K562 (cell line): ENCODE results near the gene MAGEB6B. TPM values are rescaled to one million over a fixed set of nuclear protein-coding genes. Genes with fewer than 3 reads are reported as not detected.

Source experiments
- ATAC-seq: fragments of 200-7000 bp; cut with Tn5 transposase; 3 replicates; pipeline ENCODE4 v1.9.1; 2020; ENCODE audit warnings: moderate library complexity
- BruUV-seq: library from RNA; stranded (reverse); fragments of 400-500 nt; replicated peaks from 2 replicates; lab custom pipeline; 2021; lab: Mats Ljungman, UMichigan
- CTCF ChIA-PET: fragments of 300-600 bp; formaldehyde crosslinking; extraction: SDS; loops from one replicate; lab custom pipeline; 2021; ENCODE audit warnings: low intra/inter-chr PET ratio; lab: Yijun Ruan, JAX
- POLR2A ChIA-PET: fragments of 300-600, 350-650 bp; sonication (Branson Sonifier 250); formaldehyde crosslinking; extraction: SDS; loops from one replicate; lab custom pipeline; 2021; ENCODE audit warnings: antibody characterized with exemption, inconsistent platforms; lab: Yijun Ruan, JAX
- DNase-seq, 4 experiments: peaks; one replicate each; pipeline versions ENCODE4 v3.0.0 to v3.0.0-alpha.2; 2011 to 2018; ENCODE audit warnings: low spot score in 3 of 4, mixed read lengths in 3 of 4; ENCODE audit errors: extremely low read depth in 1 of 4
- FAIRE-seq: peaks from 2 replicates; lab custom pipeline; 2011; peaks lifted over from hg19 to GRCh38; lab: Jason Lieb, UNC
- H2AFZ ChIP-seq: 2 replicates; pipeline ENCODE4 v1.6.0; 2011; ENCODE audit warnings: low read depth, low read length, control low read depth, inconsistent platforms
- H3K27ac ChIP-seq: fragments of 200-600 bp; 3 replicates; pipeline ENCODE4 v1.8.0; 2011; ENCODE audit warnings: low read depth, mild to moderate bottlenecking, control low read depth, inconsistent platforms, low read length, moderate library complexity, mixed read lengths; ENCODE audit errors: extremely low read depth
- H3K27me3 ChIP-seq, 2 experiments: fragments of 300-600 bp in 1 of 2; 2 replicates in 1 of 2; 3 replicates in 1 of 2; pipeline versions ENCODE4 v1.6.0 to v1.8.0; 2011; ENCODE audit warnings: inconsistent platforms in 2 of 2, low read length in 2 of 2, mild to moderate bottlenecking in 1 of 2, mixed read lengths in 1 of 2, moderate library complexity in 1 of 2; ENCODE audit not compliant: control insufficient read depth in 2 of 2, insufficient read depth in 2 of 2
- H3K36me3 ChIP-seq: fragments of 300-600 bp; 3 replicates; pipeline ENCODE4 v1.8.0; 2011; ENCODE audit warnings: mild to moderate bottlenecking, low read length, inconsistent platforms; ENCODE audit not compliant: control insufficient read depth, insufficient read depth
- H3K4me1 ChIP-seq, 2 experiments: fragments of 200-600 bp in 1 of 2; replicated peaks in 1 of 2; 2 replicates in 1 of 2; 3 replicates in 1 of 2; pipeline versions ENCODE4 v1.5.1 to v1.8.0; 2011; ENCODE audit warnings: inconsistent platforms in 2 of 2, low read length in 2 of 2, mild to moderate bottlenecking in 1 of 2, mixed read lengths in 1 of 2, moderate library complexity in 1 of 2; ENCODE audit not compliant: control insufficient read depth in 2 of 2, insufficient read depth in 2 of 2
- H3K4me2 ChIP-seq: 2 replicates; pipeline ENCODE4 v1.6.1; 2011; ENCODE audit warnings: low read length, control low read depth, inconsistent platforms, mixed read lengths; ENCODE audit not compliant: insufficient read depth
- H3K4me3 ChIP-seq: fragments of 200-600 bp; sonication (generic), shearing (Covaris generic); 2 replicates; pipeline ENCODE4 v1.5.1; 2016; ENCODE audit warnings: control low read depth, inconsistent platforms
- H3K79me2 ChIP-seq: fragments of 200-600 bp; 3 replicates; pipeline ENCODE4 v1.8.0; 2011; ENCODE audit warnings: low read length, inconsistent platforms; ENCODE audit not compliant: control insufficient read depth, insufficient read depth
- H3K9ac ChIP-seq, 2 experiments: 2 replicates each; pipeline versions ENCODE4 v1.6.0 to v1.6.1; 2011; ENCODE audit warnings: low read depth in 2 of 2, low read length in 2 of 2, control low read depth in 1 of 2, inconsistent platforms in 1 of 2, mild to moderate bottlenecking in 1 of 2, mixed read lengths in 1 of 2; ENCODE audit not compliant: insufficient read depth in 1 of 2
- H3K9me1 ChIP-seq: one replicate; pipeline ENCODE4 v1.6.0; 2011; ENCODE audit warnings: inconsistent platforms, mild to moderate bottlenecking, low read length, moderate library complexity; ENCODE audit not compliant: control insufficient read depth, insufficient read depth
- H3K9me3 ChIP-seq: replicated peaks from 2 replicates; pipeline ENCODE4 v1.5.1; 2011; ENCODE audit warnings: low read depth, low read length, inconsistent platforms; ENCODE audit not compliant: control insufficient read depth, insufficient read depth
- H4K20me1 ChIP-seq: replicated peaks from 2 replicates; pipeline ENCODE4 v1.6.1; 2011; ENCODE audit warnings: low read length, inconsistent platforms, mixed read lengths; ENCODE audit not compliant: control insufficient read depth, insufficient read depth
- ATF7 ChIP-seq: fragments of 450-650 bp; IDR thresholded peaks from 2 replicates; pipeline ENCODE4 v1.7.1; 2014; ENCODE audit warnings: mild to moderate bottlenecking, moderate library complexity
- CSDE1 ChIP-seq, 2 experiments: fragments of 450-650 bp; IDR thresholded peaks; 2 replicates each; pipeline ENCODE4 v1.6.1; 2016; ENCODE audit warnings: mild to moderate bottlenecking in 1 of 2
- DACH1 ChIP-seq: fragments of 450-650 bp; IDR thresholded peaks from 2 replicates; pipeline ENCODE4 v1.6.1; 2018; ENCODE audit not compliant: partially characterized antibody
- GABPB2 ChIP-seq: fragments of 250-450 bp; sonication (Bioruptor Pico); conservative IDR thresholded peaks from 2 replicates; pipeline ENCODE4 v1.5.1; 2021; ENCODE audit warnings: mild to moderate bottlenecking
- HDAC1 ChIP-seq, 2 experiments: fragments of 450-650 bp; IDR thresholded peaks; 2 replicates each; pipeline ENCODE4 v1.6.1; 2016 to 2017; ENCODE audit warnings: inconsistent platforms in 1 of 2, mild to moderate bottlenecking in 1 of 2, moderate library complexity in 1 of 2
- NFE2 ChIP-seq: IDR thresholded peaks from 2 replicates; pipeline ENCODE4 v1.6.1; 2014; ENCODE audit warnings: antibody characterized with exemption, low read depth
- NFIX ChIP-seq: fragments of 250-450 bp; sonication (Bioruptor Pico); IDR thresholded peaks from 2 replicates; pipeline ENCODE4 v1.4.0; 2020; ENCODE audit warnings: low read depth, mild to moderate bottlenecking, moderate library complexity
- PHB2 ChIP-seq: fragments of 450-650 bp; IDR thresholded peaks from 2 replicates; pipeline ENCODE4 v1.6.1; 2017; ENCODE audit warnings: low read depth
- POLR3G ChIP-seq: IDR thresholded peaks from 2 replicates; pipeline ENCODE4 v1.6.1; 2011; ENCODE audit not compliant: insufficient read length, insufficient replicate concordance; ENCODE audit errors: extremely low read depth
- SIX5 ChIP-seq, 2 experiments: IDR thresholded peaks; 2 replicates each; pipeline ENCODE4 v1.6.1; 2011; ENCODE audit warnings: low read length in 2 of 2, borderline replicate concordance in 1 of 2, low read depth in 1 of 2, mild to moderate bottlenecking in 1 of 2, moderate library complexity in 1 of 2; ENCODE audit not compliant: insufficient read depth in 1 of 2
- SMARCA5 ChIP-seq: fragments of 450-650 bp; IDR thresholded peaks from 2 replicates; pipeline ENCODE4 v1.6.1; 2016
- ZFX ChIP-seq: sonication (generic); formaldehyde crosslinking; IDR thresholded peaks from 2 replicates; pipeline ENCODE4 v1.8.0; 2022; ENCODE audit warnings: mild to moderate bottlenecking, missing genetic modification reagents, moderate library complexity
- ZNF146 ChIP-seq: IDR thresholded peaks from one replicate; pipeline ENCODE4 v1.6.1; 2018; ENCODE audit warnings: missing compliant biosample characterization; ENCODE audit not compliant: unreplicated experiment
- ZNF197 ChIP-seq: fragments of 200-800 bp; sonication (Bioruptor generic); IDR thresholded peaks from 2 replicates; pipeline ENCODE4 v1.6.1; 2016; ENCODE audit warnings: low read depth, missing genetic modification characterization, missing compliant biosample characterization
- ZNF347 ChIP-seq: fragments of 450-650 bp; formaldehyde crosslinking; IDR thresholded peaks from 2 replicates; pipeline ENCODE4 v1.4.0; 2020; ENCODE audit warnings: low read depth, mild to moderate bottlenecking, moderate library complexity
- ZNF444 ChIP-seq: fragments of 250-450 bp; sonication (Bioruptor Pico); IDR thresholded peaks from 2 replicates; pipeline ENCODE4 v1.4.0; 2020; ENCODE audit warnings: mild to moderate bottlenecking, moderate library complexity
- ZNF764 ChIP-seq: fragments of 250-450 bp; sonication (Bioruptor Pico); IDR thresholded peaks from 2 replicates; pipeline ENCODE4 v1.4.0; 2020; ENCODE audit warnings: low read depth, mild to moderate bottlenecking, moderate library complexity
- ZZZ3 ChIP-seq: fragments of 450-650 bp; IDR thresholded peaks from 2 replicates; pipeline ENCODE4 v1.6.1; 2016; ENCODE audit warnings: antibody characterized with exemption, mild to moderate bottlenecking, moderate library complexity
- in situ Hi-C: fragments of 300-500 bp; cut with MboI; formaldehyde crosslinking; loops from 4 replicates; pipeline ENCODE4 v1.15.0; 2018; ENCODE audit warnings: inconsistent platforms, mixed read lengths
- intact Hi-C: fragments of 100-400 bp; cut with micrococcal nuclease; formaldehyde crosslinking; loops from 2 replicates; pipeline ENCODE4 v1.14.2; 2022
- polyA plus RNA-seq, 8 experiments: library from polyadenylated mRNA; depleted of rRNA in 4 of 8; stranded (reverse) in 5 of 8; unstranded in 3 of 8; fragments of >200 nt; fragmentation: Nextera tagmentation in 2 of 8; fragmentation: Illumina TruSeq in 1 of 8; extraction: Ambion mirVana in 2 of 8; extraction: Trizol in 1 of 8; gene quantifications; 2 replicates each; pipeline versions ENCODE4 v1.2.1 to v1.2.3, GENCODE V29; 2011 to 2014; ENCODE audit warnings: inconsistent platforms in 1 of 8, missing spikeins in 1 of 8
- total RNA-seq, 7 experiments: library from RNA; depleted of rRNA in 6 of 7; stranded (reverse); fragments of >200 nt in 6 of 7; fragmentation: Illumina TruSeq in 2 of 7; extraction: Trizol in 2 of 7; gene quantifications; 2 replicates each; pipeline versions ENCODE4 v1.2.1 to v1.2.3, GENCODE V29; 2011 to 2021; ENCODE audit warnings: low replicate concordance in 1 of 7
- TF ChIP-seq, protein P1 (sequence below): fragments of 250-450 bp; sonication (Bioruptor Pico); IDR thresholded peaks from 2 replicates; pipeline ENCODE4 v1.5.0; 2021
- TF ChIP-seq, protein P2 (sequence below): sonication (generic); formaldehyde crosslinking; IDR thresholded peaks from 2 replicates; pipeline ENCODE4 v1.8.0; 2022; ENCODE audit warnings: mild to moderate bottlenecking, missing genetic modification reagents, borderline replicate concordance

The MAGEB6B gene
- total and polyA plus RNA-seq, 9 of the 15 experiments (the other 6 are each of a cell fraction or from before 2014, with no cell fraction given), result not detected

DNA sequence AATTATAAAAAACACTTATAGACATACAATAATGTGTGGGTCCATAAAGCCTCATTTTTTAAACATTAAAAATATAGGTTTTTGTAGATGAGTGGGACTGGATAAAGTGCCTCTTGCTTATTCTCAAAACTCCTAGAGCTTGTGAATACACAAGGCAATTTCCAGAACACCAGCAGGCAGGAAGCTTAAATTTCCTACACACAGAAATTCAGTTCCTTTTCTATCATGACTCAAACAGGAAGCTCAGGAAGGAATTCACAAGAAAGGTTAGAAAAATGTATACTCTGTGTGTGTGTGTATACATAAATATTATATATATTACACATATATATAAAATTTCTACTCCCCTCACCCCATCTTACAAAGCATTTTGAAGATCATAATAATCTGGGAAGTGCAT, 43.2 kb downstream of the MAGEB6B start:
- Histone ChIP-seq H3K4me3 (no peak overlapping the region), H3K79me2 (no peaks in the 10 kb centered on the region), H3K36me3 (no peaks in the 10 kb centered on the region), H4K20me1 (no peaks in the 10 kb centered on the region), H3K9me3 (no peaks in the 10 kb centered on the region), H3K4me2 (no peak overlapping the region), H3K27ac (no peak overlapping the region), H3K9me1 (no peaks in the 10 kb centered on the region), H2AFZ (no peak overlapping the region), H3K4me1 (no peaks in the 10 kb centered on the region)
- no TSS peak for BruUV-seq
- CTCF ChIA-PET, result no interaction called here
- no peak for ATAC-seq
- no peak for DNase-seq
- in situ Hi-C loops, result no loop called here
- POLR2A ChIA-PET, result no interaction called here
- intact Hi-C loops, result no loop called here
- TF ChIP-seq NFE2 (no peak), PHB2 (no peak), NFIX (CRISPR knock-in tag) (no peak), ZFX (no peak), DACH1 (no peak), HDAC1 (IDR thresholded peaks at IDR 0.05) (no peak), ZZZ3 (no peak), ATF7 (no peak), ZNF197 (CRISPR knock-in tag) (no peak), SMARCA5 (no peak), ZNF444 (no peak), ZNF347 (CRISPR knock-in tag) (no peak), CSDE1 (IDR thresholded peaks at IDR 0.05) (no peak), ZNF146 (CRISPR knock-in tag) (no peak), ZNF764 (CRISPR knock-in tag) (no peak), GABPB2 (CRISPR knock-in tag) (no peak), SIX5 (IDR thresholded peaks at IDR 0.05; ENCODE audit: borderline replicate concordance in 1 of 2, insufficient read depth in 1 of 2, low read depth in 1 of 2, low read length in 2 of 2) (no peak), POLR3G (no peak)
- TF ChIP-seq, protein P1, sequence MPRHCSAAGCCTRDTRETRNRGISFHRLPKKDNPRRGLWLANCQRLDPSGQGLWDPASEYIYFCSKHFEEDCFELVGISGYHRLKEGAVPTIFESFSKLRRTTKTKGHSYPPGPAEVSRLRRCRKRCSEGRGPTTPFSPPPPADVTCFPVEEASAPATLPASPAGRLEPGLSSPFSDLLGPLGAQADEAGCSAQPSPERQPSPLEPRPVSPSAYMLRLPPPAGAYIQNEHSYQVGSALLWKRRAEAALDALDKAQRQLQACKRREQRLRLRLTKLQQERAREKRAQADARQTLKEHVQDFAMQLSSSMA (CRISPR knock-in tag), result no peak
- TF ChIP-seq, protein P2, sequence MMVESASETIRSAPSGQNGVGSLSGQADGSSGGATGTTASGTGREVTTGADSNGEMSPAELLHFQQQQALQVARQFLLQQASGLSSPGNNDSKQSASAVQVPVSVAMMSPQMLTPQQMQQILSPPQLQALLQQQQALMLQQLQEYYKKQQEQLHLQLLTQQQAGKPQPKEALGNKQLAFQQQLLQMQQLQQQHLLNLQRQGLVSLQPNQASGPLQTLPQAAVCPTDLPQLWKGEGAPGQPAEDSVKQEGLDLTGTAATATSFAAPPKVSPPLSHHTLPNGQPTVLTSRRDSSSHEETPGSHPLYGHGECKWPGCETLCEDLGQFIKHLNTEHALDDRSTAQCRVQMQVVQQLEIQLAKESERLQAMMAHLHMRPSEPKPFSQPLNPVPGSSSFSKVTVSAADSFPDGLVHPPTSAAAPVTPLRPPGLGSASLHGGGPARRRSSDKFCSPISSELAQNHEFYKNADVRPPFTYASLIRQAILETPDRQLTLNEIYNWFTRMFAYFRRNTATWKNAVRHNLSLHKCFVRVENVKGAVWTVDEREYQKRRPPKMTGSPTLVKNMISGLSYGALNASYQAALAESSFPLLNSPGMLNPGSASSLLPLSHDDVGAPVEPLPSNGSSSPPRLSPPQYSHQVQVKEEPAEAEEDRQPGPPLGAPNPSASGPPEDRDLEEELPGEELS, result no peak
- TF ChIP-seq, all 486 proteins: peak for 0
- Histone ChIP-seq H3K27me3 (no peaks in the 10 kb centered on the region), H3K9ac (no peak overlapping the region)
- FAIRE-seq, result no peak
